Subcutaneous adipose tissue (tissue), 4 donors: ENCODE measurements around the gene KDM1B. TPM values are rescaled to one million over a fixed set of nuclear protein-coding genes. Genes with fewer than 3 reads are reported as not detected.

ENCODE experiments used
- total RNA-seq, 4 donors: library from RNA; depleted of rRNA; stranded (reverse); fragments of >200 nt; gene quantifications; one replicate each; pipeline ENCODE4 v1.1.0, GENCODE V29; 2016
- TF ChIP-seq, protein P1 (sequence below): fragments of 450-650 bp; IDR thresholded peaks from one replicate; pipeline ENCODE4 v1.5.1; 2016; ENCODE audit warnings: low read depth, mild to moderate bottlenecking, control low read depth, antibody characterized with exemption, moderate library complexity

Gene KDM1B
- total RNA-seq, 4 donors from 2014 or later = 11.9 to 15.8 (median 14.9) TPM

DNA sequence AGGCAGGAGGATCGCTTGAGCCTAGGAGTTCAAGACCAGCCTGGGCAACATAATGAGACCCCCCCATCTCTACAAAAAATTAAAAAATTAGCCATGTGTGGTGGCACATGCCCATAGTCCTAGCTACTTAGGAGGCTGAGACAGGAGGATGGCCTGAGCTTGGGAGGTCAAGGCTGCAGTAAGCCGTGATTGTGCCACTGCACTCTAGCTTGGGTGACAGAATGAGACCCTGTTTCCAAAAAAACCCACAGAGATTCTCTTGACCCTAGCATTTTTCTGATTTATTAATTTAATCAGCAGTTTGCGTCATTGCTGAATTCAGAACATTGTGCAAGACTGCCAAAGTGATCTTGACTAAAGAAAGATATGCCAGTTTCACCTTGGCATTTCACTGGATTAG lies 36.8 kb downstream of the KDM1B start:
- TF ChIP-seq, protein P1, sequence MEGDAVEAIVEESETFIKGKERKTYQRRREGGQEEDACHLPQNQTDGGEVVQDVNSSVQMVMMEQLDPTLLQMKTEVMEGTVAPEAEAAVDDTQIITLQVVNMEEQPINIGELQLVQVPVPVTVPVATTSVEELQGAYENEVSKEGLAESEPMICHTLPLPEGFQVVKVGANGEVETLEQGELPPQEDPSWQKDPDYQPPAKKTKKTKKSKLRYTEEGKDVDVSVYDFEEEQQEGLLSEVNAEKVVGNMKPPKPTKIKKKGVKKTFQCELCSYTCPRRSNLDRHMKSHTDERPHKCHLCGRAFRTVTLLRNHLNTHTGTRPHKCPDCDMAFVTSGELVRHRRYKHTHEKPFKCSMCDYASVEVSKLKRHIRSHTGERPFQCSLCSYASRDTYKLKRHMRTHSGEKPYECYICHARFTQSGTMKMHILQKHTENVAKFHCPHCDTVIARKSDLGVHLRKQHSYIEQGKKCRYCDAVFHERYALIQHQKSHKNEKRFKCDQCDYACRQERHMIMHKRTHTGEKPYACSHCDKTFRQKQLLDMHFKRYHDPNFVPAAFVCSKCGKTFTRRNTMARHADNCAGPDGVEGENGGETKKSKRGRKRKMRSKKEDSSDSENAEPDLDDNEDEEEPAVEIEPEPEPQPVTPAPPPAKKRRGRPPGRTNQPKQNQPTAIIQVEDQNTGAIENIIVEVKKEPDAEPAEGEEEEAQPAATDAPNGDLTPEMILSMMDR = no peak

DNA sequence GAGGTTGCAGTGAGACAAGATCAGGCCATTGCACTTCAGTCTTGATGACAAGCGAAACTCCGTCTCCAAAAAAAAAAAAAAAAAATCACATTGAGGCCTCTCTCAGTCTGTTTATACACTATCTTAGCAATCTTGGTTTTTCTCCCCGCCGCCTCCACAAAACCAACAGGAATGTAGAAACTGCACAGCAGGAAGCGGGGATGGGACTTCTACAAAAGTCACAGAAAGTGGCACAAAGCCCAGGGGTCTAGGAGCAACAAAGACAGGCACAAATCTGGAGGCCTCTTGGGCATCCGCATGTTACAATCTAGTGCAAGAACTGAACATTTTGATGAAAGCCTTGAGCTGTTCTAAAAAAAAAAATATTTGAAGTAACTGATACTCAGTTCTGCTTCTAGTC lies 48.6 kb downstream of the KDM1B start:
- TF ChIP-seq, protein P1 = no peak

DNA sequence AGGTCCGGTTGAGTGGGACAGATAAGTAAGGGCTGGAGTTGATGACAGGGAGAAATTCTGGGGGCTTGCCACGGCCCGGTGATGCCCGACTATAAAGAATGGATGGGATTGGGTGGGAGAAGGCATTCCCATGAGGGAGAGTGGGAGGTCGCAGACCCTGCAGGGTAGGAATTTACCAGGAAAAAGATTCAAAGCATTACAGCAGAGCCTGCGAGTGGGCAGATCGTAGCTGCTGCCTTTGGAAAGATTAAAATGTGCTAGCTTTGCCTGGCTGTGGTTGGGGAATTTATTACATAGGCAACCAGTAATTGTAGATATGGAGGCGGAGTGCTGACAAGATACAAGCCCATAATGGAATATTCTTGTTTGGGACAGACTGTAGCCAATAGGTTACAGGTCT lies 49.5 kb downstream of the KDM1B start:
- TF ChIP-seq, protein P1 = no peak

DNA sequence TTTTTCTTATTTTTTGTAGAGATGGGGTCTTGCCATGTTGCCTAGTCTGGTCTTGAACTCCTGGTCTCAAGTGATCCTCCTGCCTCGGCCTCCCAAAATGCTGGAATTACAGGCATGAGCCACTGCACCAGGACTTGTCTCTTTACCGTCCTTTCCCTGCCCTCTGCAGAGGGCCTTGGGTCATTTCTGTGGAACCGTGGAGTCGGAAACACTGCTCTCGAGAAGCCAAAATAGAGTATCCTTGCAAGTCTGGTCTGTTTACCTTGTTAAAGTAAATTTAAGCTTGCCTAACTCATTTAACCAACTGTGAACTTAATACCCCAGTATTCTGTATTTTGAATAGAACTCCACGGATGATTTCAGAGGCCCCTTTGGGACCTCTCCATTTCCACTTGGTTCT lies 51.4 kb downstream of the KDM1B start:
- TF ChIP-seq, protein P1 = no peak

DNA sequence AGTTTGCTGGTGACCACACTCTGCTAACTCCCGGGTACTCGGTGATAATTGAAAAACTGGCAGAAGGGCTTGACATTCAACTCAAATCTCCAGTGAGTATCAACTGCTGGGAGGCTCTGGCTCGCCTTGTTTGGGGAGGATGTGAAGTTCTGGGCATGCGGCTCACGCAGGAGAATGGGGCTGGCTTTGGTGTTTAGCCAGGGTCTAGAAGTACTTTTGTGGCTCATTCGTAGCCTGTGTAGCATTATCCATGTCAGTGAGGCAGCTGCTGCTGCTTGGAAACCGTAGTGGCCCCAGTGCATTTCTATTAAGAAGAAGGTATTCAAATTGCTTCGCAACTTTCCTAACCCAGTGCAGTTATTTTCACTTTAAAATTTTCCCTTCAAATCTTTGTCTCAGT lies 52.2 kb downstream of the KDM1B start:
- TF ChIP-seq, protein P1 = no peak

DNA sequence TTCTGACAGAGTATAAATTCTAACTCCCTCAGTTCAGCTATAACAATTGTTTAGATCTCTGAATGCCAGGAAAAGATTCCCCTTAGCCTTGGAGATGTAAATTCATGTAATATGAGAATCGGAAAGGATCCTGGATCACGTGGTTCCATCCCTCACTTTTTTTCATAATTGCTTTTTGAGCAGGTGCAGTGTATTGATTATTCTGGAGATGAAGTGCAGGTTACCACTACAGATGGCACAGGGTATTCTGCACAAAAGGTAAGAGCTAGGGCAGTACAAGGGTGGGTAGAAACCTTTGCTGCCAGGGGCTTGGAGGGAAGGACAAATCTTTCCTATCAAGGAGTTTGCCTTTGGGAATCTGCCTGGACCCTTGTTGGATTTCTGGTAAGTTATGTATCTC lies 52.7 kb downstream of the KDM1B start:
- TF ChIP-seq, protein P1 = no peak

DNA sequence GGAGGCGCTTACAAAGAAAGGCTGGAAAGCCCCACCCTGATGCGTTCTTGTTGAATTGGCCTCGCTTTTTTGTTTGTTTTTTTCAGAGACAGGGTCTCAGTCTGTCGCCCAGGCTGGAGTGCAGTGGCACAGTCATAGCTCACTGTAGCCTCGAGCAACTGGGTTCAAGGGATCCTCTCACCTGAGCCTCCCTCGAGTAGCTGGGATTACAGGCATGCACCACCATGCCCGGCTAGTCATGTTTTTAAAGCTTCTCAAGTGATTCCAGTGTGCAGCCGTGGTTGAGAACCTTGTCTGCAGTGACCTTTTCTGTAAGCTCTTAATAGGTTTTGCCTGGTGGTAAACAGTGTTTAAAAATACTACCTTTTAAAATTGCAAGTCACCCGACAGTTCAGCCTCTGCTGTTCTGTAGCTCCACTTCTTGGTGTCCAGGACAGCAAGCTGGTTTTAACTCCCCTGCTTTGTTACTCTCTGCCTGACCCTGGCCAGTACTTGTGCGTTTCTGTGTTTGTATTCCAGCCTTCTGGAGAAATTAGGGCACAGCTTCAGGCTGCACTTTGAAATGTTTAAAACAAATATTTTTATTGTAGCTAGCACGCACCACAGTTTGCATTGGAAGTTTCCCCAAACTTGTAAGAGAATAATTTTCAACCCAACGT lies 54.4 kb downstream of the KDM1B start:
- TF ChIP-seq, protein P1 = no peak
